ENCODE measurements around the gene RCC1.
"Not testable (repeated sequence)": the region's sequence is repeated elsewhere in the genome, so short reads cannot be mapped to it uniquely, and the experiment has no call there.

RCC1 gene

DNA sequence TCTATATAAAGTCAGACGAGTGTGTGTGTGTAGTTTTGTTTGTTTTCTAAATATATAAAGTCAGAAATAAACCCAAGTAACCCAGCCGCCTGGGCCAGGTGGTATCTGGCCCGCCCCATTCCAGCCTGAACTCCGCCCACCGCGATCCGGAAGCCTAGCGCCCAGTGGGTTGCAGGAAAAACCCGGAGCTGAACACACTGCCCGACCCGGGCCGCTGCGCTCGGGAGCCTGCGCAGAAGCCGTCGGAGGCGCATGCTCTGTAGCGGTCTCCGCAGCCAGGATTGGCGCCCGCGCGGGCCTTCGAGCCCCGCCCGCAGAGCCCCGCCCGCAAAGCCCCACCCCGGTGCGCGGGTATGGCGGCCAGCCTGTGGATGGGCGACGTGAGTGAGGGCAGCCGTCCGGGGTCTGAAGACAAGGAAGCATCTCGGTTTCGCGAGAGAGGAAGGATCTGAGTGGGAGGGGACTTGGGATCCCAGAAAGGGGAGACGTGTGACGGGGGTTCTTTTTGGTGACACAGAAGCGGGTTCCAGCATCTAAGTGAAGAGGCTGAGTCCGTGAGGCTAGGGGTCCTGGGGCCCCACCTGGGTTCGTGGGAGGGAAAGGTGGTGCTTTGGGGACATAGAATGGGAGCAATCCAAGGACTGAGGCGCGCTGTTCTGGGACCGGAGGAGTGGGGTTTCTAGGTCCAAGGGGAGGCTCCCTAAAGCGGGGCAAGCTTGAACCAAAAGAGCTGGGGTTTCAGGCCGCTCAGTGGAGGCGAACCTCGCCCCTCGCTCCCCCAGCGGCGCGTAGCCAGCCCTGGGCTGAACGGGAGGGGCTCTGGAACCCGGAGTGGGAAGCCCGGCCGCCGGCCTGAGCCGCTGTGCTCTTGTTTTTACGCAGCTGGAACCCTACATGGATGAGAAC is 47.2 kb downstream of the RCC1 start, which contains the start of gene TRNAU1AP:
Gene TRNAU1AP, plus strand, starts transcription at position 328 of the 906 bp plus-strand sequence. Its CDS starts 26 bp downstream, at position 354.
- peak; percentile 27 for FAIRE-seq

- no peak for FAIRE-seq
These were observed 55.0 kb downstream of the RCC1 start for GRCh38 chr1:28560886-28561285.

DNA sequence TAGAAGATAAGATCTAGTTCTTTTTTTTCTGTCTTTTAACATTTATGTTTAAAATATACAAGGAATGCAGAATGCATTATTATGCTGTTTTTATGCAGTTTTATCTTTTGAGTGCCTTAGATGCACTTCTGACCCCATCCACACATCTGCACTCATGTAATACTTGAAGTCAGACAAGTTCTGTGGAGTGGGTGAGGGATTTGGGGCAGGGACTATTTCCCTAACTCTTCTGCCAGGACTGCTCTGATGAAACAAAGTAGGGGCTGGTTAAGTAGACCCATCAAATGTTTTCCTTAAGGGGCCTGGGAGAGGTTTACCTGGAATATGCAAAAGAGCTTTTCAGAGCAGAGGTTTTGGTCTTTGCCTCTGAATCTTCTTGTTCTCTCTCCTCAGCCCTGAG is 58.5 kb downstream of the RCC1 start:
- no peak for FAIRE-seq

DNA sequence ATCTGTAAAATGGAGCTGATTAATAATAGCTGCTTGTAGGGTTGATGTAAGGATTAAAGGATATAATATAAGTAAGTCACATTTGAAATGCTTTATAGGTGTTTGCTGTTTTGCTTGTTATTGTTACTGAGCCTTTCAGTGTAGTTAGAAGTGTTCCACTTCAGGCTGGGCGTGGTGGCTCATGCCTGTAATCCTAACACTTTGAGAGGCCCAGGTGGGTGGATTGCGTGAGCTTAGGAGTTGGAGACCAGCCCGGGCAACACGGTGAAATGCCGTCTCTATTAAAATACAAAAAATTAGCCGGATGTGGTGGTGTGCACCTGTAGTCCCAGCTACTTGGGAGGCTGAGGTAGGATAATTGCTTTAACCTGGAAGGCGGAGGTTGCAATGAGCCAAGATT is 59.2 kb downstream of the RCC1 start:
- no peak for FAIRE-seq

DNA sequence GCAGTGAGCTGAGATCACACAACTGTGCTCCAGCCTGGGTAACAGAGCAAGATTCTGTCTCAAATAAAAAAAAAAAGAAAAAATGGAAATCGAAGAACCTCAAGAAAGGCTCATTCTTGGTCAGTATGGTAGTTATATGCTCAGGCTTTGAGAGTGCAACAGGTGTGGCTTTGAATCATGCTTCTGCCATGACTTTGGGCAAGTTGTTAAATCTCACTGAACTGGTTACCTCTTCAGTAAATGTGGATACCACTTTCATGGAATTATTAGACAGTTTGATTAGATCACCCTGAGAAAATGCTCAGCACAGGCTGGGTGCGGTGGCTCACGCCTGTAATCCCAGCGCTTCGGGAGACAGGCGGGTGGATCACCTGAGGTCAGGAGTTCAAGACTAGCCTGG is 59.9 kb downstream of the RCC1 start:
- FAIRE-seq: no peak

GRCh38 chr1:28566931-28567330 is 61.1 kb downstream of the RCC1 start:
- FAIRE-seq: no peak

GRCh38 chr1:28571911-28572310 is 66.1 kb downstream of the RCC1 start:
- FAIRE-seq: no peak

DNA sequence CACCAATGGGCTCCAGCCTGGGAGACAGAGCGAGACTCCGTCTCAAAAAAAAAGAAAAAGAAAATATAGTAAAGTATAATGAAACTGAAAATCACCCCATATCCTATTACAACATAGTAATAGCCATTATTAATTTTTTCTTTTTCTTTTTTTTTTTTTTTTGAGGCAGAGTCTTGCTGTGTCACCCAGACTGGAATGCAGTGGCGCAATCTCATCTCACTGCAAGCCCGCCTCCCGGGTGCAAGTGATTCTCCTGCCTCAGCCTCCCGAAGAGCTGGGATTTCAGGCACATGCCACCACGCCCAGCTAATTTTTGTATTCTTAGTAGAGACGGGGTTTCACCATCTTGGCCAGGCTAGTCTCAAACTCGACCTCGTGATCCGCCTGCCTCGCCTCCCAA is 67.0 kb downstream of the RCC1 start:
- FAIRE-seq: not testable (repeated sequence)

DNA sequence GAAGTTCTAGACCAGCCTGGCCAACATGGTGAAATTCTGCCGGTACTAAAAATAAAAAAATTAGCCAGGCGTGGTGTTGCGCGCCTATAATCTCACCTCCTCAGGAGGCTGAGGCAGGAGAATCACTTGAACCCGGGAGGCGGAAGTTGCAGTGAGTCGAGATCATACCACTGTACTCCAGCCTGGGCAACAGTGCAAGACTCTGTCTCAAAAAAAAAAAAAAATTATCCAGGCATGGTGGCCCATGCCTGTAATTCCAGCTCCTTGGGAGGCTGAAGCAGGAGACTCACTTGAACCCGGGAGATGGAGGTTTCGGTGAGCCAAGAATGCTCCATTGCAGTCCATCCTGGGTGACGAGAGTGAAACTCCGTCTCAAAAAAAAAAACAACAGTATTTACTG is 67.7 kb downstream of the RCC1 start:
- FAIRE-seq: no peak

DNA sequence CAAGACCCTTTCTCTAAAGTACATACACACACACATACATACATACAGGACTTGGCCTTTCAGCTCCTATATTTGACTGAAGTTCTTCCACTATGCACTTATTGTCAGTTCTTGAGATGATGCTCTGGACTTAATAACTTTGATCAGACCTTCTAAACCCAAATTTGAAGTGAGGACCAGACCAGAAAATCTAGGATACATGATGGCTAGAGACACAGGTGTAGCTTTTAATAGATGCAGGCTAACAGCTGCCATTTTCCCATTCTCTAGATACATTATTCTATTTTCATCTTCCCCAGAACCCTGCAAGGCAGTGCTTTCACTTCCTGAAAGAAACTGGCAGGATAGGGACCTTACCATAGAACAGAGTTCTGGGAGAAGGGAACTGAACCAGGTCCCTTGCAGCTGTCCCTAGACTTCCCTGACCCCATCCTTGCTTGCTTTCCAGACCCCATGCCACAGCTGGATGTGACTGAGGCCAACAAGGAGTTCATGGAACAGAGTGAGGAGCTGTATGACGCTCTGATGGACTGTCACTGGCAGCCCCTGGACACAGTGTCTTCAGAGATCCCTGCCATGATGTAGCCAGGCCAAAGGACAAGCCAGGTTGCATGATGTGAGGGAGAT is 71.3 kb downstream of the RCC1 start:
- FAIRE-seq: no peak

- FAIRE-seq: no peak
These were observed 72.1 kb downstream of the RCC1 start for GRCh38 chr1:28577738-28578536.

DNA sequence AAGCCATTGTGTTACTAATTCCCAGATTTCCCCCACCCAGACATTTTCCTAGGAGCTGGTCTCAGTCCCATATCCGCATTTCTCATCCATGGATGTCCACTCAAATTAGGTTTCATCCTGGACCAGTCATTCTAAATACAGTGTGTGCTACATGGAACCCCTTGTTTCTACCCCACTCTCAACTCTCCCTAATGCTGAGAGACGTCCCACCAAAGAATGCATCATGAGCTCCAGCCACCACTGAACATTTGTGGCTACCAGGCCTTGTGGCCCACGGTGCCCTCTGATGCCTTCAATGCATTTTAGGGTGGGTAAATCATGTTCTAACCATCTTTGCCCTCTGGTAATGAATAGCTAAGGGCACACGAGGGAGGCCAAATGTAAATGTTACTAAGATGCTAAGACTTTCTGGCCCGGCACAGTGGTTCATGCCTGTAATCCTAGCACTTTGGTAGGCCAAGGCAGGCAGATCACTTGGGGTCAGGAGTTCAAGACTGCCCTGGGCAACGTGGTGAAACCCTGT is 72.9 kb downstream of the RCC1 start:
- FAIRE-seq: no peak

GRCh38 chr1:28579401-28579800 is 73.6 kb downstream of the RCC1 start:
- FAIRE-seq: no peak

DNA sequence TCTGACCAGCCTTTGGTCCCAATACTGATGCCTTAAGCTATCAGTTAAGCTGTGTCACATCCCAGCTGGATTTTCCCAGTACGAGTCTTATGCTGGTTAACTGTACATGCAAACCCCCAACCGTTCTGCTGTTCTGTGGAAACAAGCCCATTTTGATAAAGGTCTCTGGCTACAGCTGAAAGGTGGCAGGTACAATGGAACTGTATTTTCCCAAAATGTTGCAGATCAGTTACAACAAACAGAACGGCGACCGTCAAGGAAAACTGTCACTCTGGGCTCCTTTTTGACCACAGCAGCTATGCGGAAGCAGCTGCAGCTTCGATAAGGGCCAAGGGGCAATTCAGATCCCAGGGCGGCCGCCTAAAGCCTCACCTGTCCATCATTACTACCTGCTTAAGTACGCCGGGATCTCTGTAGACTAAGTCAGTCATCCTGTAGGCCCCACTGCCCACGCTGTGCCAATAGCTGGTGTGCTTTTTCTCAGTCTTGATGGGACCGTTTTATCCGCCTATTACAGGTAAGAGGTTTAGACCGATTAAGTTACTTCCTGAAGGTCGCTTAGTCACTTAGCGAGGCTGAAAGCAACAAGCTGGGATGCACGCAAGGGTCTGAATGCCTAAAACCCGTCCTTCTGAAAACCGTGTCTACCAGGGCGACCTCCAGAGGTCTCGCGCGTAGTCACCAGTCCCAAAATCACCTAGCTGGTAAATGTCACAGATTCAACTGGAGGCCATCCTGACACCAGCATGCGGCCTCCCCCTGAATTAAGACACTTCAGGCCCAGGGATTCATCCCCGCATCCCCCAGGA is 75.1 kb downstream of the RCC1 start:
- FAIRE-seq: no peak

GRCh38 chr1:28581531-28582247 is 75.8 kb downstream of the RCC1 start:
- no peak for FAIRE-seq

DNA sequence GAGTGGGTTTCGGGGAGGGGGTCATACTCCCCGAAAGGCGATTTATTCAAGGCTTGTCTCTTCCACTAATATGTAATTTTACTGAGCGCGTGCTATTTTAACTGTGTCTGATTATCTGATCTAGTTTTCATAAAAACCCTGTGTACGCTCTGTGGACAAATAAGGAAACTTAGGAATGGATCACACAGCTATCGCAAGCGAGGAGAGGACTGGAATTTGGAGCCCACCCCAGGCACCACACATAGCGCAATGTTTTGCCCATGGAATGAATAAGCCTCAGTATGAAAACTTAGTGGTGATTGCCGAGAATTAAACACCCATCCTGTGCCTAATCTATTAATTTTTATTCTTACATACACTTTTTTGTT is 76.4 kb downstream of the RCC1 start:
- no peak for FAIRE-seq

GRCh38 chr1:28586585-28587391 is 80.9 kb downstream of the RCC1 start:
- not testable (repeated sequence) for FAIRE-seq
